Right hindlimb (tissue), 1 donor: ENCODE data around the gene DSC2.

Experiments used
- DNase-seq: peaks from one replicate; pipeline ENCODE4 v3.0.0-alpha.2; 2018

The DSC2 gene

GRCh38 chr18:31097666-31098065 is 4.6 kb downstream of the DSC2 start:
- DNase-seq = no peak

GRCh38 chr18:31093880-31094279 is 8.3 kb downstream of the DSC2 start:
- no peak for DNase-seq

DNA sequence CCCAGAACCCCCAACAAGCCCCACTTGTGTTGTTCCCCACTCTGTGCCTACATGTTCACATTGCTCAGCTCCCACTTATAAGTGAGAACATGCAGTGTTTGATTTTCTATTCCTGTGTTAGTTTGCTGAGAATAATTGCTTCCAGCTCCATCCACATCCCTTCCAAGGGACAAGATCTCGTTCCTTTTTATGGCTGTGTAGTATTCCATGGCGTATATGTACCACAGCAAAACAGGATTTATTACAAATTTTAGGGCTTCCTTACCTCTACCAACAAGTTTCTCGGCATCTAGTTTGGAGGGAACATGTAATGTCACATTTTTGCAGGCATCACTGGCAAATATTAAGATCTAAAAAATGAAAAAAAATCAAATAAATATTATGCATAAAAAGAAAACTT is 8.9 kb downstream of the DSC2 start:
- DNase-seq = no peak

- DNase-seq = no peak
Measured at GRCh38 chr18:31091350-31091749, 10.9 kb downstream of the DSC2 start.

GRCh38 chr18:31088532-31088931 is 13.7 kb downstream of the DSC2 start:
- DNase-seq = no peak

GRCh38 chr18:31079973-31080372 is 22.2 kb downstream of the DSC2 start:
- no peak for DNase-seq

DNA sequence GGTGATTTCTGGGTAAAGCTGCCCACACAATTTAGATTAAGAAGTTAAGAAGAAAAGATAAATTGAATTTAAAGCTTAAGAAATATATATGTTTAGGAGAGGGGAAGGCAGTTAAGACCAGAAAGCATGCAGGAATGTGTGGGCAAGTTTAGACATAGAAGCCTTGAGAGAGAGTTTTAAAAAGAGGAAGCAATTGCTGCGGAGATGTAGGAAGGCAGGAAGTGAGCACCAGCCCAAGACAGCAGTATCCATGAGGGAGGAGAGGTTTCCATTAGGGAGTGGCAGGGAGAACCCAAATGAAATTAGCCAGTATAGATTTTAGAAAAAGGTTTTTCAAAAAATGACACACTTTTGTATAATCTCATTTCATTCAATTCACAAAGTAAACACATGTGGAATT is 24.3 kb downstream of the DSC2 start:
- no peak for DNase-seq

GRCh38 chr18:31072175-31072574 is 30.0 kb downstream of the DSC2 start:
- DNase-seq = no peak

DNA sequence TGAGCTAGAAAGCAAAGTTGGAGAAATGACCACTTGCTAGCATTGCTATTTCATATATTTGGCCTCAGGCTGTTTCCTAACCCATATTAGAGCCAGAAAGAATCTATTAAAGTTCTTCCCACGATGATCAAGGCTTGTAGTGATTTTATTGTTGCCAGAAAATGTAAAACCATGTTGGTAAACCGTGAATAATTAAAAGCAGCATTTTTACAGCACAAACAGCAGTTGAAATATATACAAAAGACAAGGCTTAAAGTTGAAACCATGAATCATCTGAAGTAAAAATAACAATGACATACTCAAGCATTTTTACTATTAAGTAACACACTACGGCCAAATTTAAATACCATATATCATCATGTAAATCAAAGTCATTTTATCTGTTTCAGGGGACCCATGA is 32.0 kb downstream of the DSC2 start:
- no peak for DNase-seq

GRCh38 chr18:31066266-31066665 is 36.0 kb downstream of the DSC2 start:
- DNase-seq = no peak

- DNase-seq = no peak
Measured at GRCh38 chr18:31065036-31065773, 37.0 kb downstream of the DSC2 start.

GRCh38 chr18:31064130-31064529 is 38.1 kb downstream of the DSC2 start:
- no peak for DNase-seq

DNA sequence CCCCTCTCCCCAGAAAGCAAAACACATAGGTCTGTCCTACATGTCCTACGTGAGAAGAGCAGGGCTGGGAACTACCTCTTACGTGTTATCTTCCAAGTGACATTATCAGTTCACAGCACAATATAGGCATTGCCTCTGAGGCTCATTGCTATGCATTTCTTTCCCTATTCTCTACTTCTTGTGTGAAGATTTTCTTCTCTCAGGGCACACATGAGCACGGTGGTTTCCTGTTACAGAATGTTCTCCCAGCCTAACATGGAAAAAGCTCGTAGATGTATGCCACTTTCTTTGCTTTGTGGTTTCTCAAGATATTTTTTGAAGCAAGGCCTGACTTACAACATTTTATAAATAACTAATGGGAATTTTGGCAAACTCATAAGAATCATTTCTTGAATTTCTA is 40.3 kb downstream of the DSC2 start:
- DNase-seq = no peak

DNA sequence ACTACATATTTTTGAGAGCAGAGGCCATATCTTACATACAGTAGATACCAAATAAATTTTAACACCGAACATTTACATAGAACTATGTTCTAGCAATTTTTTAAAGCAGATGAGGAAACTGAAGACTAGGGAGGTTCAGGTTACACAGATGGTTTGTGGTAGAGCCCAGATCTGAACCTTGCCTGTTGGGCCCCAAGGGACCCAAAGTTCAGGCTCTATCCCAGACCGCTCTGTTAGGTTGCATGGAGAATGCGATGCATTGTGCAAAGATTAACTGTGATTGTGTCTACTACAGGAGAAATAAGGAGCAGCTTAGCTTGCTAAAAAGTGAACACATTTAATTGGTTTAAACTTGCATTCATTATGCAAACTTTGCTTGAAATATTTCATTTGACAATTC is 43.3 kb downstream of the DSC2 start:
- no peak for DNase-seq

DNA sequence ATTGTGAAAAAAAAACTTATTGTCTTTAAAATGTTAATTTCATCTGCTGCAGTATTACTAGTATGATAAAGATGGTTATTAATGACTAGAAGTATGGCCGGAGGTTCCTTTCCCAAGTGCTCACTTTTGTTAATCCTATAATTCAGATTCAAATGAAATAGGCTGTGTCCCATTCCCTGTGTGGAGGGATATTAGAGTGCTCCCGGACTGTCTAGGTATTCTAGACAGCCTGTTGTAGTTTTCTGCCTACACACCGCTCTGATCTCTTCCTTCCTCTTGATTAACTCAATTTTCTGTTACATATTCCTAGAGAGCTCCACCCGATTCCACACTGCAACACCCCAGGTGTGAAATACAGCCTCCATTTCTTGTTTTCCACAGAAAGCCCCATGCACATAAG is 44.3 kb downstream of the DSC2 start:
- no peak for DNase-seq

- no peak for DNase-seq
Measured at GRCh38 chr18:31057051-31057450, 45.2 kb downstream of the DSC2 start.

GRCh38 chr18:31056296-31056695 is 45.9 kb downstream of the DSC2 start:
- DNase-seq = no peak

DNA sequence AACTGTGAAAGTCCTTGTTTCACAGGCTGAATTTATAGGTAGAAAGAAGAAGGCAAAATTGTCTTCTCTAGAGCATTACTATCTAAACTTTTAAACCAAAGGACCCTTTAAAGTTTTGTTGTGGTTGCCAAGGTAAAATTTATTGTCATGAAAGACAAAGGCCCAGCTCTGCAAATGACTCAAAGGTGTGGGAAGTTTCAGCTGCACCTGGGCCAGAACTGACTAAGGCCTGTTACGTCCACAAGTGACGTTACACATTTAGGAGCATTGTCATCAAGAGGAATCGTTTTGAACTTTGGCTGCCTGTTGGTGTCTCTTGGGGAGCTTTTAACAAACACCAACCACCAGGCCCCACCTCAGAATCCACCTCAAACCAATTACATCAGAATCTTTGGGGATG is 51.6 kb downstream of the DSC2 start:
- no peak for DNase-seq

DNA sequence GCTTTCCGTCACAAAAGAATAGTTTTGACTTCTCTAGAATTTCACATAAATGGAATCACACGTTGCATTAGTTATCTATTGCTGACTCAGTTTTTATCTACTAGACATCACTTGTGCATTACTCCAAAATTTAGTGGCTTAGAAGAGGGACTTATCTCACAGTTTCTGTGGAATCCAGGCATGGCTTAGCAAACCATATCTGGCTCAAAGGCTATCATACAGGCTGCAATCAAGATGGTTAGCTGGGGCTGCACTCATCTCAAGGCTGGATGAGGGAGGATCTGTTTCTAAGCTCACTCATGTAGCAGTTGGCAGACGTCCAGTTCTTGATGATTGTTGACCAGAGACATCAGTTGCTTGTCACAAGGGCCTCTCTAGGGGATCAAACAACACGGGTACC is 53.0 kb downstream of the DSC2 start:
- no peak for DNase-seq

- no peak for DNase-seq
Measured at GRCh38 chr18:31048216-31048615, 54.0 kb downstream of the DSC2 start.

DNA sequence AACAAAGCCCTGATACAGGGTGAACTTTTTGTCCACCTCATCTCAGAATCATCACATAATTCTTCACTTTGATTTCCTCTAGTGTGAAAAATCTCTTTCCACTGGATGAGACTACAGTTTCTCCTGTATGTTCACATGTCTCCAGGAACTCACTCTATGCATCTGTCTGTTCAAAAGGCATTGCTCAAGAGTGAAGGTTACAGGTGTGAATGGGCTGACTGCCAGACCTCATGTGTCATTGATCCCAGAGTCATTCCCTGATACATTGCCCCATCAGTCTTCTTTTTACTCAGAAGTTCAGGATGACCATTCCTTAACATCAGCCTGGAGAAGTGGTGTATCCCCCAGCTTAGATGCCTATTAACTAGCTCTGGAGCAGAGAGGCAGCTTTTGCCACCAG is 55.3 kb downstream of the DSC2 start:
- no peak for DNase-seq

GRCh38 chr18:31045599-31045998 is 56.6 kb downstream of the DSC2 start:
- DNase-seq = no peak

- no peak for DNase-seq
Measured at GRCh38 chr18:31044926-31045325, 57.3 kb downstream of the DSC2 start.

GRCh38 chr18:31043709-31044108 is 58.5 kb downstream of the DSC2 start:
- no peak for DNase-seq

GRCh38 chr18:31042406-31043181 is 59.6 kb downstream of the DSC2 start, which contains the start of gene DSC3:
TSS of gene DSC3 (minus strand) at chr18:31042742. CDS start at chr18:31042660, 82 bp downstream.
- DNase-seq = peak; percentile 65
